NCI-H146 (cell line): ENCODE data around the gene VPS37D.
"Not testable (repeated sequence)": the region's sequence is repeated elsewhere in the genome, so short reads cannot be mapped to it uniquely, and the experiment has no call there.

Experiments used
- DNase-seq: peaks from one replicate; lab custom pipeline; 2025; lab: John Stamatoyannopoulos, UW

Gene VPS37D, protein sequence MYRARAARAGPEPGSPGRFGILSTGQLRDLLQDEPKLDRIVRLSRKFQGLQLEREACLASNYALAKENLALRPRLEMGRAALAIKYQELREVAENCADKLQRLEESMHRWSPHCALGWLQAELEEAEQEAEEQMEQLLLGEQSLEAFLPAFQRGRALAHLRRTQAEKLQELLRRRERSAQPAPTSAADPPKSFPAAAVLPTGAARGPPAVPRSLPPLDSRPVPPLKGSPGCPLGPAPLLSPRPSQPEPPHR

DNA sequence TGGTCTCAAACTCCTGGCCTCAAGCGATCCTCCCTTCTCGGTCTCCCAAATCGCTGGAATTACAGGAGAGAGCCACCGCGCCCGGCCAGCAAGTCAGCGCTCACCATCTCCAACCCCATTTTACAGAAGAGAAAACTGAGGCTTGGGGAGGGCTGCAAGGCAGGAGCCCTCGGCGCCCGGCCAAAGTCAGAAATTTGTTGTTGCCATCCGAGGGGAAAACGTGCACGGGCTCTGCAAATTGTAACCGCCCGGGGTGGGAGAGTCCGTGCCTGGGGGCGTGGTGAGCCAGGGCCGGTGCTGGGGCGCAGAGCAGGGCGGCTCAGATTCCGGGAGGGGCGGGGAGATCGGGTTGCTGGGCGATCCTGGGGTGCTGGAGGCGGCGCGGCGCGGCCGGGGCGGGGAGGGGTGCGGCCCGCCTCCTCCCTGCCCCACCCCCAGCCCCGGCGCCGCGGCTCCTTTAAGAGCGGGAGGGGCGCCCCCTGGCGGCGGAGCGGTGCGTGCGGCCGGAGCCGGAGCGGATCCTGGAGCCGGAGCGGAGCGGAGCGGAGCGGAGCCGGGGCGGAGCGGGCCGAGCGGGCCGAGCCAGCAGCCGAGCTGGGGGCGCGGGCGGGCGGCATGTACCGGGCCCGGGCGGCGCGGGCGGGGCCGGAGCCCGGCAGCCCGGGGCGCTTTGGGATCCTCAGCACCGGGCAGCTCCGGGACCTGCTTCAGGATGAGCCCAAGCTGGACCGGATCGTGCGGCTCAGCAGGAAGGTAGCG lies at the start of gene VPS37D:
TSS of gene VPS37D (plus strand) at position 488 of the 759 bp plus-strand sequence. CDS start at position 616, 128 bp downstream.
- peak; percentile 87 for DNase-seq

DNA sequence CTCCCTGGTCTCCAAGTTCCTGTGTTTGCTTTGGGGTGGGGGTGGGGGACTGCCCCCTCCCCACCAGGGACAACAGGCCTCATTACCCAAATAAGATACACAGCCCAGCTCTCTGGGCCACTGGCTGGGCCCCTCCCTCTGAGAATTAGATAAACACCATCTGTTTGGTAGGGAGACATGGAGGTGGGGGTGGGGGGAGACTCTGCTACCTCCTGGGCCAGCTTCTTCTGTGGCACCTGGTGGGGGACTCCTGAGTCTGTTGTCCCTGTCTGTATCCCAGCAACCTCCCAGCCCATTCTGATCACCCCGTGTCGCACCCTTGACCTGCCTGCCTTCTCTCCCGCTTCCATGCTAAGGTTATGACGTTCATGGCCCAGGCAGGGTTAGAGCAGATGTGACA lies 49.1 kb upstream of the VPS37D start:
- DNase-seq: no peak

DNA sequence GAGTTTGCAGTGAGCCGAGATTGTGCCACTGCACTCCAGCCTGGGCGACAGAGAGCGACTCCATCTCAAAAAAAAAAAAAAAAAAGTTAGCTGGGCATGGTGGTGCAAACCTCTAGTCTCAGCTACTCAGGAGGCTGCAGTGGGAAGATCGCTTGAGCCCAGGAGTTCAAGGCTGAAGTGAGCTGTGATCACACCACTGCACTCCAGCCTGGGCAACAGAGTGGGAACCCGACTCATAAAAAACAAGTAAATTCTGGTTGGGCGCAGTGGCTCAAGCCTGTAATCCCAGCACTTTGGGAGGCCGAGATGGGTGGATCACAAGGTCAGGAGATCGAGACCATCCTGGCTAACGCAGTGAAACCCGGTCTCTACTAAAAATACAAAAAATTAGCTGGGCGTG lies 48.2 kb upstream of the VPS37D start:
- not testable (repeated sequence) for DNase-seq

DNA sequence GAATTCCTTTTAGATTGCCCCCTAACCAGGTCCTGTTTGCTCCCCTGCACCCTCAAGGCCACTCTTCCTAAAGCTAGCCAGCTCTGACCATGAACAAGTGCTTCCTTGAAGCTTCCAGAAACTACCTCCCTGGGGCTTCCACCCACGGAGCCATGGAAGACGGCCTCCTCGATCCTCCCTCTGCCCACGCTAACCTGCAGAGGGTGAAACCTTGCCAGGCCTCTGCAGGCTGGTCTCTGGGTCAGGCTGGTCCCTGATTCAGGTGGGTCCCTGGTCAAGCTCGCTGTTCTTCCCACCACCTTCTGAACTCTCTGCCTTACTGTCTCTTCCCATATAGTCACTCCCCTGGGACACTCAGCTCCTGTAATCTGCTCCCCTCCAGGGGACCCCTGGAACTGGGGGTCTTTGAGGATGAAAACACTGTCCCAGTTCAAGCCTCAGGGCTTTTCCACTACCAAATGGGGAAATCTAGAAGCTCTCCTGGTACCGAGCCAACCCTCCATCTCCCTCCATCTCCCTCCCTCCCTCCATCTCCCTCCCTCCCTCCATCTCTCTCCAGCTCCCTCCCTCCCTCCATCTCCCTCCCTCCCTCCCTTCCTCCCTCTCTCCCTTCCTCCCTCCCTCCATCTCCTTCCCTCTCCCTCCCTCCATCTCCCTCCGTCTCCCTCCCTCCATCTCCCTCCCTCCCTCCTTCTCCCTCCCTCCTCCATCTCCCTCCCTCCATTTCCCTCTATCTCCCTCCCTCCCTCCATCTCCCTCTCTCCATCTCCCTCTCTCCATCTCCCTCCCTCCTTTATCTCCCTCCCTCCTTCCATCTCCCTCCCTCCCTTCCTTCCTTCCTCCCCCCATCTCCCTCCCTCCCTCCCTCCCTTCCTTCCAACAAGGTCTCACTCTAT lies 46.2 kb upstream of the VPS37D start:
- no peak for DNase-seq

DNA sequence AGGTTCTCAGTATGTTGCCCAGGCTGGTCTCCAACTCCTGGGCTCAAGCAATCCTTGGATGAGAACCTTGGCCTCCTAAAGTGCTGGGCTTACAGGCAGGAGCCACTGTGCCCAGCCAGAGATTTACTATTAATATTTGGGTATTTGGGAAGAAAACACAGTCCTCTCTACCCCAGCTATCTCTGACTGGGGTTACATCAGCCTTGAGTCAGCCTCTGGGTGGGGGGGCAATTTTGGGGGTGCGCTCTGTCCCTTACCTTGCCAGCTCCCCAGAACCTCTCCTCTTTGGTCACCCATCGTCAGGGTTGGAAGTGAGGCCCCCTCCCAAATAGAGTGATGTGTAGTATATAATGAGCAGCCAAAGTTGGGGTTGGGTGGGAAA lies 45.1 kb upstream of the VPS37D start:
- no peak for DNase-seq

DNA sequence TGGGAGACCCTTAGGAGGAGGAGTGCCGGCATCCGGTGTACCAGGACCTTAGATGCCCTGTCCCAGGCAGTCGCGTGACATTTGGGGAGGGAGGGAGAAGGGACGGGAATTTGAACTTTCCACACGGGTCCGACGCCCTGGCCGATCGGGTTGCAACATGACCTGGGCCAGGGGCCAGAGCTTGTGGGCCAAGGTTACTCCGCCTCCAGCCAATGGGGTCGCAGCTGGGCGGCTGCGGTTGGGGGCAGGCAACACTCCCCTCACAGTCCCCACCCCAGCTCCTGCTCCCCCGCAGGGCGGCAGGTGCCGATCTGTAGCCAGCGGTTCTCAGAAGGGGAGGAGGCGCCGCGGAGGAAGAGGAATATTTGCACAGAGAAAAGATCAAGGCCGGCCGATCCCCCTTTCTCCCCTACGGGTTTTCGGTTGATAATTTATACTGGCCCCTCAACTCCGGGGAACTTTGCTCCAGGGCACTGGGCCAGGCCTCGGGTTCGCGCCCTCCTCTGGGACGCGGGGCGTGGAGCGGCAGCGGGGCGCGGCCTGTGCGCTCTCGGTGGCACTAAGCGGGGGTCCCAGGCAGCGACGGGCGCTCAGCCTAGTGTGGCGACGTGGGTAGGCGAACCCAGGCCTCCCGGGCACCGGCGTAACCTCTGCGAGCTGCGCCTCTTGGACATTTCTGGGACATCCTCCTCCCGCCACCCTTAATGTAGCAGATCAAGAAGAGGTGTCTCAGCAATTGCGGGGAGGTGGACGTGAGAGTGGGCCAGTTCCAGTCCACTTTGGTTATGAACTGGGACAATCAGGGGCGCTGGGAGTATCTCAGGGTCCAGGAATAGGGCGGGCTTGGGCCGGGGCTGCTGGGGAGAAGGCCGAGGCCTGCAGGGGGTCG lies 44.5 kb upstream of the VPS37D start:
- DNase-seq: peak; percentile 37

DNA sequence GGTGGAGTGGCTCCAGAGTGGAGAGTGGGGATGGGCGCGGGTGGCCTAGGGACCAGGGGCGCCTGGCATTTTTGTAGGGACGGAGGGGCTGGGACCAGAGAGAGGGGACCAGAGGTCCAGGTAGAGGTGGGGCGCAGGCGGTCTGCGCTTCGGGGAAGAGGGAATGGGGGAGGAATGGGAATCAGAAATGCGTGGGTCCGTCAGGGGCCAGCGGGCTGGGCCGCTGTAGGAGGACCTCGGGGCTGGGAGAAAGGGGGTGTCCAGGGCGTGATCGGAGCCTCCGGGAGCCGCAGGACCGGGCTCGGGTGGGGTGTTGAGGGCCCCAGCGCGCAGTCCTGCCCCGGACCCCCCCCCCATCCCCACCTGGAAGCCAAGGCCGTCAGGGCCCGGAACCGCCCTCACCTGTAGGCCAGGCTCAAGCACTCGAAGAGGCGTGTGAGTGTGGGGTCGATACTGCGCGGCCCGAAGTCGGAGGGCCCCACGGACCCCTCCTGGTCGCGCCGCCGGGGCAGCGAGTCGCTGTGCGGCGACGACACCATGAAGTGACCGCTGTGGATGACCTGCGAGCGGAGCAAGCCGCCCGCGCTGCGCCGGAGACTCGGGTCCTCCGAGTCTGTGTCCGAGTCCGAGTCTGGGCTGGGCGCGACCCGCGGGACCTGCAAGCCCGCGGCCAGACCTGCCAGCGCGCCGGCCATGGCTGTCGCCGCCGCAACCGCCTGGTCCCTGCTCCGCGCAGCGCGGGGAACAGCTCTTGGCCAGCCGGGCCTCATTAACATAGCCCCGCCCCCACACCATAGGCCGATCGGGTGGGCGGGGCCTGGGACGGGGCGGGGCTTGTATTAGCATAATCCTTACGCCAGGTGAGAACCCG lies 43.6 kb upstream of the VPS37D start, which contains the start of gene MLXIPL:
TSS of gene MLXIPL (minus strand) at position 725 of the 871 bp plus-strand sequence. CDS start at position 695, 30 bp downstream.
- peak; percentile 94 for DNase-seq

DNA sequence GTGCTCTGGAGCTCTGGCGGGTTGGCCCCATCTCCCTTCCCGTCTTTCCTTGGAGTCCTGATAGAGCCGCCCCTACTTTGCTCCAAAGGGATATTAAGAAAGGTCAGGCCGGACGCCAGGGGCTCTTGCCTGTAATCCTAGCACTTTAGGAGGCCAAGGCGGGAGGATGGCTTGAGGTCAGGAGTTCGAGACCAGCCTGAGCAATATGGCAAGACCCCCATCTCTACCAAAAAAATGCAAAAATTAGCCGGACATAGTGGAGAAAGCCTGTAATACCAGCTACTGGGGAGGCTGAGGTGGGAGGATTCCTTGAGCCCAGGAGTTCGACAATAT lies 43.0 kb upstream of the VPS37D start:
- no peak for DNase-seq

DNA sequence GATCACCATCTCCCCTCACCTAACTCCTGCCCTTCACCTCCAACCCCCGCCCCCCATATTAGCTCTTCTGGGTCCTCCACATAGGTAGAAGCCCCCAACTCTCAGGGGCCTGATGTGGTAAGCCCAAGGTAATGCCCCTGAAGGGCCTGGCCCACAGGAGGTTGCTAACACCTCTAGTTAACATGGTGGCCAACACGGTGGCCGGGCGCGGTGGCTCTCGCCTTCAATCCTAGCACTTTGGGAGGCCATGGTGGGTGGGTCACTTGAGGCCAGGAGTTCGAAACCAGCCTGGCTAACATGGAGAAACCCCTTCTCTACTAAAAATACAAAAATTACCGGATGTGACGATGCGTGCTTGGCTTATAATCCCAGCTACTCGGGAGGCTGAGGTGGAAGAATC lies 42.4 kb upstream of the VPS37D start:
- no peak for DNase-seq

DNA sequence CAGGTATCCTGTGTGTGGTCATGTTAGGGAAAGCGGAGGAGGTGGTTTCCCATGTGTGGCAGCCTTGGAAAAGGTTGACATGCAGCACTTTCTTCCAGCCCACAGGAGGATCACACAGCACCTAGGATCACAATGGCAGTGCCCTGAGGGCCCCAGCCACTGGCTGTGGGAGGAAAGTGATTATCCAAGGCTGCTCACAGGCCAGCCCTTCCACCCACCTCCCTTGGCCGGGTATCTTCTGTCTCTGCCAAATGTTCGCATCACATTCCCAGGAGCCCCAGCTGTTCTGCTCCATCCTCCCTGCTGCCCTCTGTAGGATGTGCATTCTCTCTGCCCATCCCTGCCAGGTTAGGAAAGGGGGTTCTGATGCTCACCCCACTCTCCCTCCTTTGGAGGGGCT lies 40.8 kb upstream of the VPS37D start:
- no peak for DNase-seq

DNA sequence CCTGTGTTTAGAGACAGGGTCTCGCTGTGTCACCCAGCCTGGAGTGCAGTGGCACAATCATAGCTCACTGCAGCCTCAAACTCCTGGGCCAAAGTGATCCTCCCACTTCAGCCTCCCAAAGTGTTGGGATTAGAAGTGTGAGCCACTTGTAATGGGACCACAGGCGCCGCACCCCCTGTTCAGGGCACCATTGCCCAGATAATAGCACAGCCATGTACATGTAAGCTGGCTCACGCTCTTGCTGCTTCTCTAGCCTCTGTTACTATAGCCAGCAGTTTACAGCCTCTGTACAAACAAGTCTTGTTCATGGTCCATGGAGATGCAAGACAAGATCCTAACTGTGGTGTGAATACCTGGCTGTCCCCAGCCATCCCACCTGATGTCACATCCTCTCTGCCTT lies 39.1 kb upstream of the VPS37D start:
- no peak for DNase-seq

DNA sequence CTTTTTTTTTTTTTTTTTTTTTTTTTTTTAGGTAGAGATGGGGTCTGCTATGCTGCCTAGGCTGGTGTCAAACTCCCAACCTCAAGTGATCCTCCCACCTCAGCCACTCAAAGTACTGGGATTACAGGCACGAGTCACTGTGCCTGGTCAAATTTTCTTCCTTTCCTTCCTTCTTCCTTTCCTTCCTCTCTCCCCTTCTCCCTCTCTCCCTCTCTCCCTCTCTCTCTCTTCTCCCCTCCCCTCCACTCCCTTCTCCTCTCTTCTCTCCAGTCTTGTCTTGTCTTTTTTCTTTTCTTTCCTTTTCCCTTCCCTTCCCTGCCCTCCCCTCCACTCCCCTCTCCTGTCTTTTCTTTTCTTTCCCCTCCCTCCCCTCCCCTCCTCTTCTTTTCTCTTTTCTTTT lies 36.1 kb upstream of the VPS37D start:
- DNase-seq: no peak

DNA sequence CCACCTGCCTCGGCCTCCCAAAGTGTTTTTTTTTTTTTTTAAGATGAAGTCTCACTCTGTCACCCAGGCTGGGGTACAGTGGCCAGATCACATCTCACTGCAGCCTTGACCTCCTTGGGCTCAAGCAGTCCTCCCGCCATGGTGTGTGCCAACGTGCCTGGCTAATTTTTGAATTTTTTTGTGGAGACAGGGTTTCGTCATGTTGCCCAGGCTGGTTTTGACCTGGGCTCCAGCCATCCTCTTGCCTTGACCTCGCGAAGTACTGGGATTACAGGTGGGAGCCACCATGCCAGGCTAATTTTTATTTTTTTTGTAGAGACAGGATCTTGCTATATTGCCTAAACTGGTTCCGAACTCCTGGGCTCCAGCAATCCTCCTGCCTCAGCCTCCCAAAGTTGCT lies 34.3 kb upstream of the VPS37D start:
- no peak for DNase-seq

DNA sequence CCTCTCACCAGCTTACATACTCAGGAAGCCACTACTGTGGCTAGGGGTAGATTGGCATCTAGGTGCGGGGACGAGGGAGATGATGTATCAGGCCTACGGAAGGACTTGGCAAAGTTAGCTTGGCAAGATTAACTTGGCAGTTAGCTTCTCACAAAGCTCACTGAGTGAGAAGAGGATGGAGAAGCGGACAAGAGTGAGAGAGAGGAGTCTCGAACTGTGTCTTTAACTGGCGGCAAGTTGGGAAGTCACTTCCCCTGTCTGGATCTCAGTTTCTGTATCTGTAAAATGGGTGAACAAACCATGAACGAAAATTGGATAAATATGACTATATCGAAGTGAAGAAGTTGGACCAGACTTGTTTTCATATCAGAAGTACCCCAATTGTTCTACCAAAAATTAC lies 33.8 kb upstream of the VPS37D start:
- DNase-seq: no peak

DNA sequence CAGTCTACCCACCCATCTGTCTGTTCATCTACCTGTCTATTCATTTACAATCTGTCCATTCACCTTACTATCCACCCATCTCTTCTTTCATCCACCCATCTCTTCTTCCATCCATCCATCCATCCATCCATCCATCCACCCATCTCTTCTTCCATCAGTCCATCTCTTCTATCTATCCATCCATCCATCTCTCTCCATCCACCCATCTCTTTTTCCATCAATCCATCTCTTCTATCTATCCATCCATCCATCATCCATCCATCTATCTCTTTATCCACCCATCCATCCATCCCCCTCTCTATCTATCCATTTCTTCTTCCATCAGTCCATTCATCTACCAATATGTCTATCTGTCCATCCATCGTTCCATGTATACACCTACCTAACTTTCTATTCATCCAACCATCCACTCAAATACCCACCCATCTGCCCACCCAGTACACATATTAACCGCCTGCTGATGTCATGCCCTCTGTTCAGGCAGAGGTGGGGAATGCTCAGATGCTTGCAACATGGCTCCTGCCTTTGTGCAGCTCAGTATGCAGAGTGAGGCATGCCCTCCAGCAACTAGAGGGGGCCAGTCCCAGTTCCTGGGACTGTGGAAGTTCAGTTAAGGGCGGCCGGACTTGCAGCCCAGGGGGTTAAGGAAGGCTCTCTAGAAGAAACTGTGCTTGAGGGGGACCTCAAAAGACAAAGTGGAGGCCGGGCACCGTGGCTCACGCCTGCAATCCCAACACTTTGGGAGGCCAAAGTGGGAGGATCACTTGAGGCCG lies 32.0 kb upstream of the VPS37D start:
- DNase-seq: no peak

DNA sequence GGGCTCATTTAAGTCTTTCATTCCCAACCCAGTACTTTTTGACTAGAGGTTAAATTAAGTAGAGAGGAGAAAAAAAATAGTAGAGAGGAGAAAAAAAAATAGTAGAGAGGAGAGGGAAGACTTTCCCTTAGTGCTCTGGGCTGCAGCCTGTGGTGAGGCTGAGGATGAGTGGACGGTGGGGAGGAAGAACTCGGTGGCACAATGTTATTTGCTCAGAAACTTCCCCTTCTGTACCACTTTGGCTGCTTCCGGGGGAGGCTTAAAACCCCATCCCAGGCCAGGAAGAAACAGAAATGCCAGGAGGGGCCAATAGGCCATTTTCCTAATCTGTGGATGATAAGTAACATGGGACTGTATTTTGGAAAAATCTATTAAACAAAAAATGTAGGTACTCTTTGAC lies 28.7 kb upstream of the VPS37D start:
- no peak for DNase-seq

DNA sequence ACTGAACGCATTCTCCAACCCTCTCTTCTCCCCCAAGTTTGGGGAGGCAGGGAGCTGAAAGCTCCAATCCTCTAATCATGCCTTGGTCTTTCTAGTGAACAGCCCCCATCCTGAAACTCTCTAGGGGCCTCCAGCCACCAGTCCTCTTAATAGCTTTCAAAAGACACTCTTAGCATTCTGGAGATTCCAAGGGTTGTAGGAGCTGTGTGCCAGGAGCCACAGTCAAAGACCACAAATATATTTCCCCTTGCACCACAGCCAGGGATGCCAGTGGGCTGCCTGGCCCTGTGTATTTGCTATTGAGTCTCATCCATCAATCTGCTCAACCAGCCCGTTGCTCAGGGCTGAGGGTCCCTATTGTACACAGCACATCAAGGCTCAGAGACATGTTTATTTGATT lies 24.8 kb upstream of the VPS37D start:
- no peak for DNase-seq

DNA sequence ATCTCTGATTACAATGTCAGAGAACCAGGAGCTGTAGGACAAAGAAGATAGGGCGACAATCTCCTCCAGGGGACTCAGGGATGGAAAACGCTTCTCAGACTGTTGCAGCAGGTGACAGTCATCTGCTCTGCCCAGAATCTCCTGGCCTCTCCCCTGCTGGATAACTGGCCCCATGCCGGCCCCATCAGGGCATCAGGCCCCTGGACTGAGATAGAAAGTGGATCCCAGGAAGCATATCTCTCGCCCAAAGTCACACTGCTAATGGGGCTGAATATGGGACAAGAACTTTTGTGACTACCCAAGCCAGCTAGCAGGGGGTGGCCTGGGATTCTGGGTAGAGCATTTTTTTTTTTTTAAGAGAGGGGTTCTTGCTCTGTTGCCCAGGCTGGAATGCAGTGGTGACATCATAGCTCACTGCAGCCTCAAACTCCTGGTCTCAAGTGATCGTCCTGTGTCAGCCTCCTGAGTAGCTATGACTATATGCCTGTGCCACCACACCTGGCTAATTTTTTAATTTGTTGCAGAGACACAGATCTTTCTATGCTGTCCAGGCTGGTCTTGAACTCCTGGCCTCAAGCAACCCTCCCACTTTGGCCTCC lies 22.8 kb upstream of the VPS37D start:
- DNase-seq: no peak

DNA sequence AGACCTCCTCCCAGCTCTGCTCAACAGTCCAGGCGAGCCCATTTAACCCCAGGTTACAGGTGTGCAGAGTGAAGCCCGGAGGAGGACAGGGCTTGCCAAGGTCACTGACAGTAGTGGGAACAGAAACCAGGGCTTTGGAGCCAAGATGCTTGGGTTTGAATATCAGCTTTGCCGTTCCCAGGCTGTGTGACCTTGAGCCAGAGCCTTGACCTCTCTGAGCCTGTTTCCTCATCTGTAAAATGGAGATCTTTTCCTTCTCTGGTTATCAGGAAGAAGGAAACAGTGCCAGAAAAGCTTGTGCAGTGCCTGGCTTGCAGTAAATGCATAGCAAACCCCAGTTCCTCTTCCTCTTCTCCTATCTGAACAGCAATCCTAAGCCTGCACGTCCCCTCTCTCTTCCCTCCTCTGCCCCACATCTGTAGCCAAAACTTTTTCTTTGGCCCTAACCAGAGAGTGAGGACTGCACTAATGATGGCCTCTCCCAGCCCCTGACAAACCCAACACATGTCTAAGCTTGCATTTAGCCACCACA lies 21.9 kb upstream of the VPS37D start:
- DNase-seq: no peak
